ENCODE data around the gene RAB6A. TPM values are rescaled to one million over a fixed set of nuclear protein-coding genes. Genes with fewer than 3 reads are reported as not detected.

The RAB6A gene
- total and polyA plus RNA-seq, 2 donors (not counting 3 experiments of a cell fraction or from before 2014, with no cell fraction given) = 45.0 to 130 TPM

GRCh38 chr11:73636249-73636648 is 124.6 kb downstream of the RAB6A start:
- H4K20me1 ChIP-seq (replicated peaks; ENCODE audit: control insufficient read depth, extremely low read depth, insufficient read depth, low read length) = no peaks in the 10 kb centered on the region
- H3K9me1 ChIP-seq (replicated peaks; ENCODE audit: control insufficient read depth, extremely low read depth, insufficient read depth, low read length) = no peaks in the 10 kb centered on the region
- no peak overlapping the region for H2AFZ ChIP-seq (ENCODE audit: low read depth, low read length)
- intact Hi-C loops (cut with micrococcal nuclease) = no loop called here
- no peaks in the 10 kb centered on the region for H3K79me2 ChIP-seq (ENCODE audit: control insufficient read depth, insufficient read depth, low read length)
- no peak overlapping the region for H3K4me2 ChIP-seq (ENCODE audit: insufficient read depth, low read length)
- dilution Hi-C loops (cut with MboI; ENCODE audit: extremely low pct_ligation_motif_present, low sequenced_read_pairs) = no loop called here
- DNase-seq (ENCODE audit: low read depth, low spot score) = no peak
- no TSS peak for BruUV-seq (replicated peaks)
- no peak overlapping the region for H3K27ac ChIP-seq (ENCODE audit: insufficient read depth, low read depth, low read length)
- FAIRE-seq = no peak
- CTCF ChIA-PET = interaction anchor here (1.2 to 5.7 kb wide), 4 partner anchors 8 to 25 kb away, joined by 3 to 47 read pairs (median 6); no protein-coding TSS in a partner anchor
- H3K4me1 ChIP-seq (ENCODE audit: control insufficient read depth, extremely low read depth, insufficient read depth, low read length) = no peaks in the 10 kb centered on the region
- H3K36me3 ChIP-seq (ENCODE audit: control insufficient read depth in 2 of 2, extremely low read depth in 1 of 2, insufficient read depth in 2 of 2, low read length in 2 of 2) = no peaks in the 10 kb centered on the region
- H3K9ac ChIP-seq (replicated peaks; ENCODE audit: extremely low read depth, insufficient read depth, low read length) = no peak overlapping the region
- H3K4me3 ChIP-seq (replicated peaks in 1 of 3; ENCODE audit: insufficient read depth in 1 of 3, low read depth in 1 of 3, low read length in 3 of 3) = no peak overlapping the region
- POLR2A ChIA-PET = no interaction called here
- H3K9me3 ChIP-seq (replicated peaks; ENCODE audit: control insufficient read depth, insufficient read depth, low read length) = no peaks in the 10 kb centered on the region
- peaks cover 3 to 9% of the 10 kb centered on the region in 2 experiments for H3K27me3 ChIP-seq (ENCODE audit: control insufficient read depth in 2 of 2, insufficient read depth in 2 of 2, low read length in 2 of 2)
- TF ChIP-seq FOS (IDR thresholded peaks at IDR 0.05; ENCODE audit: borderline replicate concordance, insufficient read depth, low read length) (no peak), GATA2 (IDR thresholded peaks at IDR 0.05; ENCODE audit: insufficient read depth, insufficient read length, low read depth, low read length) (no peak), JUN (IDR thresholded peaks at IDR 0.05; ENCODE audit: borderline replicate concordance, insufficient read depth, insufficient read length, low read depth) (no peak), POLR2A (IDR thresholded peaks at IDR 0.05; ENCODE audit: low read depth, low read length) (no peak), MYC (IDR thresholded peaks at IDR 0.05; ENCODE audit: low read depth, low read length) (no peak), EZH2 (IDR thresholded peaks at IDR 0.05; ENCODE audit: borderline replicate concordance, low read depth, low read length, severe bottlenecking) (no peak), POLR2AphosphoS5 (IDR thresholded peaks at IDR 0.05; ENCODE audit: insufficient read depth, low read depth, low read length) (no peak)
- TF ChIP-seq, protein P1, sequence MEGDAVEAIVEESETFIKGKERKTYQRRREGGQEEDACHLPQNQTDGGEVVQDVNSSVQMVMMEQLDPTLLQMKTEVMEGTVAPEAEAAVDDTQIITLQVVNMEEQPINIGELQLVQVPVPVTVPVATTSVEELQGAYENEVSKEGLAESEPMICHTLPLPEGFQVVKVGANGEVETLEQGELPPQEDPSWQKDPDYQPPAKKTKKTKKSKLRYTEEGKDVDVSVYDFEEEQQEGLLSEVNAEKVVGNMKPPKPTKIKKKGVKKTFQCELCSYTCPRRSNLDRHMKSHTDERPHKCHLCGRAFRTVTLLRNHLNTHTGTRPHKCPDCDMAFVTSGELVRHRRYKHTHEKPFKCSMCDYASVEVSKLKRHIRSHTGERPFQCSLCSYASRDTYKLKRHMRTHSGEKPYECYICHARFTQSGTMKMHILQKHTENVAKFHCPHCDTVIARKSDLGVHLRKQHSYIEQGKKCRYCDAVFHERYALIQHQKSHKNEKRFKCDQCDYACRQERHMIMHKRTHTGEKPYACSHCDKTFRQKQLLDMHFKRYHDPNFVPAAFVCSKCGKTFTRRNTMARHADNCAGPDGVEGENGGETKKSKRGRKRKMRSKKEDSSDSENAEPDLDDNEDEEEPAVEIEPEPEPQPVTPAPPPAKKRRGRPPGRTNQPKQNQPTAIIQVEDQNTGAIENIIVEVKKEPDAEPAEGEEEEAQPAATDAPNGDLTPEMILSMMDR (IDR thresholded peaks at IDR 0.05; ENCODE audit: extremely low read depth in 1 of 2, insufficient read depth in 1 of 2, low read depth in 1 of 2, low read length in 2 of 2) = no peak
- TF ChIP-seq, protein P2, sequence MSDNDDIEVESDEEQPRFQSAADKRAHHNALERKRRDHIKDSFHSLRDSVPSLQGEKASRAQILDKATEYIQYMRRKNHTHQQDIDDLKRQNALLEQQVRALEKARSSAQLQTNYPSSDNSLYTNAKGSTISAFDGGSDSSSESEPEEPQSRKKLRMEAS (IDR thresholded peaks at IDR 0.05; ENCODE audit: insufficient read depth, insufficient read length) = no peak
